WI38 (cell line): Measurements from ENCODE around the gene VRK2.

Experiments
- H3K4me3 ChIP-seq: 2 replicates; pipeline ENCODE4 v1.5.1; 2011; ENCODE audit warnings: low read depth, mild to moderate bottlenecking, control low read depth, low read length
- CTCF ChIP-seq: IDR thresholded peaks from 2 replicates; pipeline ENCODE4 v1.5.1; 2012; ENCODE audit warnings: low read depth, mild to moderate bottlenecking, control low read depth, low read length

Gene VRK2

GRCh38 chr2:58027029-58027428, 19.6 kb upstream of the VRK2 start:
- no peak for TF ChIP-seq CTCF
- H3K4me3 ChIP-seq, result no peak overlapping the region

- H3K4me3 ChIP-seq, result no peak overlapping the region
- no peak for TF ChIP-seq CTCF
Measured at GRCh38 chr2:58030771-58031170, 15.8 kb upstream of the VRK2 start.

- no peak for TF ChIP-seq CTCF
- no peak overlapping the region for H3K4me3 ChIP-seq
Measured at GRCh38 chr2:58032016-58032763, 14.4 kb upstream of the VRK2 start.

GRCh38 chr2:58032764-58033080, 13.9 kb upstream of the VRK2 start:
- no peak for TF ChIP-seq CTCF
- no peak overlapping the region for H3K4me3 ChIP-seq

- no peak overlapping the region for H3K4me3 ChIP-seq
- TF ChIP-seq CTCF, result no peak
Measured at GRCh38 chr2:58033530-58033929, 13.1 kb upstream of the VRK2 start.

- TF ChIP-seq CTCF, result no peak
Measured at GRCh38 chr2:58035352-58035751, 11.3 kb upstream of the VRK2 start.

GRCh38 chr2:58039170-58039611, 7.4 kb upstream of the VRK2 start:
- TF ChIP-seq CTCF, result no peak
- H3K4me3 ChIP-seq, result no peak overlapping the region

More at GRCh38 chr2:58035352-58035751, 11.3 kb upstream of the VRK2 start:
- H3K4me3 ChIP-seq, result no peak overlapping the region
